Coronary artery (tissue), 2 donors: Measurements from ENCODE around the gene CLNS1A.

Experiments
- DNase-seq: peaks from one replicate; pipeline ENCODE4 v3.0.0-alpha.2; 2017; ENCODE audit warnings: low spot score
- H3K27ac ChIP-seq, 2 donors: fragments of 200-600 bp; sonication (generic); one replicate each; pipeline ENCODE4 v1.5.1; 2016 to 2019
- H3K4me3 ChIP-seq: fragments of 200-600 bp; sonication (generic); 2 replicates; pipeline ENCODE4 v1.5.1; 2016; ENCODE audit warnings: mild to moderate bottlenecking, moderate library complexity
- CTCF ChIP-seq: fragments of 200-600 bp; sonication (generic); IDR thresholded peaks from one replicate; pipeline ENCODE4 v1.5.1; 2019; ENCODE audit warnings: antibody characterized with exemption

Gene CLNS1A

GRCh38 chr11:77596626-77597025 lies 41.0 kb downstream of the CLNS1A start:
- Histone ChIP-seq H3K4me3 (no peak overlapping the region), H3K27ac (no peak overlapping the region)
- no peak for TF ChIP-seq CTCF
- DNase-seq: no peak

GRCh38 chr11:77593883-77594282 lies 43.7 kb downstream of the CLNS1A start:
- Histone ChIP-seq H3K4me3 (no peak overlapping the region), H3K27ac (no peak overlapping the region)
- no peak for TF ChIP-seq CTCF
- DNase-seq: no peak

- H3K4me3 ChIP-seq: no peak overlapping the region
- no peak for DNase-seq
- H3K27ac ChIP-seq: no peak overlapping the region
- no peak for TF ChIP-seq CTCF
Measured at GRCh38 chr11:77592727-77593126, 44.9 kb downstream of the CLNS1A start.

GRCh38 chr11:77590194-77590782 lies 47.3 kb downstream of the CLNS1A start:
- DNase-seq: peak; percentile 77
- H3K27ac ChIP-seq: peak overlapping the region; percentile 76 to 86
- TF ChIP-seq CTCF: no peak
- peak overlapping the region; percentile 86 for H3K4me3 ChIP-seq

GRCh38 chr11:77589521-77590193 lies 47.9 kb downstream of the CLNS1A start, which contains the start of gene AQP11:
Gene AQP11 (plus strand): TSS chr11:77589953. CDS start chr11:77589993, 40 bp downstream.
- peak; percentile 88 for DNase-seq
- TF ChIP-seq CTCF: no peak
- H3K27ac ChIP-seq: peak within 1 kb of the TSS; percentile 76 to 86
- H3K4me3 ChIP-seq: peak within 1 kb of the TSS; percentile 86

- no peak for DNase-seq
- peak overlapping the region; percentile 76 to 86 for H3K27ac ChIP-seq
Measured at GRCh38 chr11:77589181-77589520, 48.4 kb downstream of the CLNS1A start.

More at GRCh38 chr11:77589181-77589520, 48.4 kb downstream of the CLNS1A start:
- peak overlapping the region; percentile 86 for H3K4me3 ChIP-seq
- TF ChIP-seq CTCF: no peak
